Embryonic facial prominence (tissue), 1 donor: ENCODE results near the gene HLA-DQB2.
"Not testable (repeated sequence)": the region's sequence is repeated elsewhere in the genome, so short reads cannot be mapped to it uniquely, and the experiment has no call there.

ENCODE experiments used
- DNase-seq: peaks from one replicate; pipeline ENCODE4 v3.0.0-alpha.2; 2016; ENCODE audit errors: extremely low spot score

The HLA-DQB2 gene

GRCh38 chr6:32745649-32746048 is 17.7 kb downstream of the HLA-DQB2 start:
- DNase-seq: not testable (repeated sequence)

- DNase-seq: no peak
These were observed 18.6 kb downstream of the HLA-DQB2 start for GRCh38 chr6:32744776-32745175.

GRCh38 chr6:32742374-32742773 is 21.0 kb downstream of the HLA-DQB2 start:
- no peak for DNase-seq

- DNase-seq: no peak
These were observed 22.0 kb downstream of the HLA-DQB2 start, which contains the start of gene HLA-DQA2 for GRCh38 chr6:32741031-32741960. Gene HLA-DQA2 (plus strand): TSS chr6:32741391. CDS start chr6:32741444, 53 bp downstream.

GRCh38 chr6:32738126-32738525 is 25.2 kb downstream of the HLA-DQB2 start:
- DNase-seq: no peak

- no peak for DNase-seq
These were observed 44.5 kb downstream of the HLA-DQB2 start for GRCh38 chr6:32718879-32719278.

GRCh38 chr6:32716396-32716795 is 46.9 kb downstream of the HLA-DQB2 start:
- no peak for DNase-seq

GRCh38 chr6:32713241-32713640 is 50.1 kb downstream of the HLA-DQB2 start:
- no peak for DNase-seq

GRCh38 chr6:32709625-32710024 is 53.7 kb downstream of the HLA-DQB2 start:
- no peak for DNase-seq
